GM19395 (cell line): ENCODE results near the gene NCKAP1.
A peak's percentile ranks its signal among the peaks of the same experiment; 100 is the strongest.

Source experiments
- ATAC-seq: cut with Tn5 transposase; IDR thresholded peaks from one replicate; pipeline ENCODE4 v1.9.1; 2021; ENCODE audit warnings: mild to moderate bottlenecking, moderate library complexity; ENCODE audit not compliant: unreplicated experiment

The NCKAP1 gene

GRCh38 chr2:182952741-182953450 lies 85.4 kb downstream of the NCKAP1 start:
- ATAC-seq: no peak

GRCh38 chr2:182951948-182952663 lies 86.2 kb downstream of the NCKAP1 start:
- peak; percentile 88 for ATAC-seq

GRCh38 chr2:182950546-182950945 lies 87.7 kb downstream of the NCKAP1 start:
- ATAC-seq: no peak

- ATAC-seq: no peak
Observed at GRCh38 chr2:182949572-182950189, 88.6 kb downstream of the NCKAP1 start.

GRCh38 chr2:182949052-182949451 lies 89.2 kb downstream of the NCKAP1 start:
- no peak for ATAC-seq

- ATAC-seq: no peak
Observed at GRCh38 chr2:182946958-182947369, 91.3 kb downstream of the NCKAP1 start.

- no peak for ATAC-seq
Observed at GRCh38 chr2:182943339-182943738, 94.9 kb downstream of the NCKAP1 start.

- no peak for ATAC-seq
Observed at GRCh38 chr2:182942756-182943155, 95.5 kb downstream of the NCKAP1 start.

- ATAC-seq: no peak
Observed at GRCh38 chr2:182941919-182942318, 96.3 kb downstream of the NCKAP1 start.

- ATAC-seq: no peak
Observed at GRCh38 chr2:182941121-182941722, 97.0 kb downstream of the NCKAP1 start.

GRCh38 chr2:182937870-182938269 lies 100.4 kb downstream of the NCKAP1 start:
- no peak for ATAC-seq

- peak; percentile 87 for ATAC-seq
Observed at GRCh38 chr2:182933629-182934028, 104.6 kb downstream of the NCKAP1 start.

GRCh38 chr2:182929972-182930371 lies 108.3 kb downstream of the NCKAP1 start:
- ATAC-seq: no peak

- no peak for ATAC-seq
Observed at GRCh38 chr2:182924306-182924705, 114.0 kb downstream of the NCKAP1 start.

- ATAC-seq: peak; percentile 63
Observed at GRCh38 chr2:182921234-182921633, 117.0 kb downstream of the NCKAP1 start.

GRCh38 chr2:182920631-182921056 lies 117.6 kb downstream of the NCKAP1 start:
- peak; percentile 77 for ATAC-seq

GRCh38 chr2:182920089-182920488 lies 118.2 kb downstream of the NCKAP1 start:
- ATAC-seq: no peak

- no peak for ATAC-seq
Observed at GRCh38 chr2:182918961-182919652, 119.2 kb downstream of the NCKAP1 start.

- ATAC-seq: no peak
Observed at GRCh38 chr2:182917924-182918323, 120.3 kb downstream of the NCKAP1 start.

GRCh38 chr2:182916417-182916816 lies 121.8 kb downstream of the NCKAP1 start:
- no peak for ATAC-seq
